HG02981 (cell line): ENCODE data around the gene DTD2.
"Not testable (repeated sequence)": the region's sequence is repeated elsewhere in the genome, so short reads cannot be mapped to it uniquely, and the experiment has no call there.

Source experiments
- ATAC-seq: cut with Tn5 transposase; IDR thresholded peaks from one replicate; pipeline ENCODE4 v1.9.1; 2021; ENCODE audit warnings: mild to moderate bottlenecking, moderate library complexity; ENCODE audit not compliant: unreplicated experiment

Gene DTD2

DNA sequence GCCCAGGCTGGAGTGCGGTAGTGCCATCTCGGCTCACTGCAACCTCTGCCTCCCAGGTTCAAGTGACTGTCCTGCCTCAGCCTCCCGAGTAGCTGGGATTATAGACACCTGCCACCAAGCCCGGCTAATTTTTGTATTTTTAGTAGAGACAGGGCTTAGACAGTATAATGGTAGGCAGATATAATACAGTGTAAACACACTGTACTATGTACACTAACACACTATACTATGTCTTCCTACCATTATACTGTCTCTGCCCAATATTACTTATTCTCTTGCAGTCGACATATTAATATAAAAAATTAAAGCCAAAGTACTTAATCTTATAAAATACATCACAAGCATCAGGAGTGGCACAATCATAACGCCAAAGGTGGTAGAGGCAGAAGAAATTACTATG, 15.0 kb downstream of the DTD2 start:
- ATAC-seq: no peak

DNA sequence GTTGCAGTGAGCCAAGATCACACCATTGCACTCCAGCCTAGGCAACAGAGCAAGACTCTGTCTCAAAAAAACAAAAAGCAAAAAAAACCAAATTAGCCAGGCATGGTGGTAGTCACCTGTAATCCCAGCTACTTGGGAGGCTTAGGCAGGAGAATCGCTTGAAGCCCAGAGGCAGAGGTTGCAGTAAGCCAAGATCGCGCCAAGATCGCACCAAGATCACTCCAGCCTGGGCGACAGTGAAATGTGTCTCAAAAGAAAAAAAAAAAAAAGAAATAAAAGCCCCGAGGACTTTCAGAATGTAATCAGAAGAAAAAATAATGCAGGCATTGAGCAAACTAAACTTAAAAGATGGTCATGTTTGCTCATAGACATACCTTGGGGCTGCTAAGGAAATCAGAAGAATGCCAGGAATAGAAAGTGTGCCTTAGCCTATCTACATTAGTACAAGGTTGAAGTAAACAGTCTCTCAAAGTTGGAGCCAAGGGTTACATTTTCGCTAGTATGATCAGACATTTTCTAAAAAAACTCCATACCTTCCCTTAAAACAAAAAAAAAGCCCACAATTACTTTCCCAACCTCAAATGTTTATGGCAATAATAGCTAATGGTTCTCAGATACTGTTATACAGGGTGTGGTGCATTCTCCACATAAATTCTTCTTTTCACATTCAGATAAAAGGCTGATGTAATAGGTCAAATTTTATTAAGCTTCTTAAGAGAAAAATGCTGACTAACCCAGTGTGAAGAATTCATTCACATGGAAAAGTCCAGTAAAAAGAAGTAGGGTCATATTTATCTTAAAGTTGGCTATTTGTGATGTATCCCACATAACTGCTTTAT, 15.8 kb downstream of the DTD2 start:
- ATAC-seq: no peak

DNA sequence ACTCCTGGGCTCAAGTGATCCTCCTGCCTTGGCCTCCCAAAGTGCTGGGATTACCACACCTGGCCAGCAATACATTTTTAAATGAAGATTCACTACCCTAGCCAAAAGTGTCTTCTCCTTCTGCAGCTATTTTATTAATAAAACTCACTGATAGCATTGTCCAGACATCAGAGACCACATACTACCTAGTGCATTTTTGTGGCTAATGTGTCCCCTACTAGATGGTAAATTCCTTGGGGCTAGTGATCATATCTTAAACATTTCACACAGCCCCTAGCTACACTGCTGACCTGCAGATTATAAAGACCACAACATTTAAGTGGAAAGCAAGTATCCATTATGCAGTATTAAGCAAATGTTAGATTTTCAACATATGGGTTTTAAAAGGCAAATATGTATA, 17.0 kb downstream of the DTD2 start:
- ATAC-seq: no peak

DNA sequence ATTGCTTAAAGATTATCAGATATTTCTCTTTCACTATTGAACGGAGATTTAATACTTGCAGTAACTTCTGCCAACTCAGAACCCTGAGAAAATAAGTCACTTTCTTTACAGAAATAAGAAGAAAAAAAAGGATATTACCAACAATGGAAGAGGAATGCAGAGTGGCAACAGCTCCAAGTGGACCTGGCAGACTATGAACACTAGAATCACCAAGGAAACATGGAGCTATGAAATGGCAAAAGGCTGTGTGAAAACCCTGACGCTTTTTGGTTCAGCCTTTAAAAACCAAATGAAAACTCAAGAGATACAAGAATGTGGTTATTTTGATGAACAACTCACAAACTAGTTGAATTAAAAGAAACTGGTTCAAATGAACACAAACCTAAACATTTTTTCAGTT, 17.7 kb downstream of the DTD2 start:
- no peak for ATAC-seq

DNA sequence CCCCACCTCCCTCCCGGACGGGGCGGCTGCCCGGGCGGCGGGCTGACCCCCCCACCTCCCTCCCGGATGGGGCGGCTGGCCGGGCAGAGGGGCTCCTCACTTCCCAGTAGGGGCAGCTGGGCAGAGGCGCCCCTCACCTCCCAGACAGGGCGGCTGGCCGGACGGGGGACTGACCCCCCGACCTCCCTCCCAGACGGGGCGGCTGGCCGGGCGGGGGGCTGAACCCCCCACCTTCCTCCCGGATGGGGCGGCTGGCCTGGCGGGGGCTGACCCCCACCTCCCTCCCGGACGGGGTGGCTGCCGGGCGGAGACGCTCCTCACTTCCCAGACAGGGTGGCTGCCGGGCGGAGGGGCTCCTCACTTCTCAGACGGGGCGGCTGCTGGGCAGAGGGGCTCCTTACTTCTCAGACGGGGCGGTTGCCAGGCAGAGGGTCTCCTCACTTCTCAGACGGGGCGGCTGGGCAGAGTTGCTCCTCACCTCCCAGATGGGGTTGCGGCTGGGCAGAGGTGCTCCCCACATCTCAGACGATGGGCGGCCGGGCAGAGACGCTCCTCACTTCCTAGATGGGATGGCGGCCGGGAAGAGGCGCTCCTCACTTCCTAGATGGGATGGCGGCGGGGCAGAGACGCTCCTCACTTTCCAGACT, 20.1 kb downstream of the DTD2 start:
- ATAC-seq: not testable (repeated sequence)

DNA sequence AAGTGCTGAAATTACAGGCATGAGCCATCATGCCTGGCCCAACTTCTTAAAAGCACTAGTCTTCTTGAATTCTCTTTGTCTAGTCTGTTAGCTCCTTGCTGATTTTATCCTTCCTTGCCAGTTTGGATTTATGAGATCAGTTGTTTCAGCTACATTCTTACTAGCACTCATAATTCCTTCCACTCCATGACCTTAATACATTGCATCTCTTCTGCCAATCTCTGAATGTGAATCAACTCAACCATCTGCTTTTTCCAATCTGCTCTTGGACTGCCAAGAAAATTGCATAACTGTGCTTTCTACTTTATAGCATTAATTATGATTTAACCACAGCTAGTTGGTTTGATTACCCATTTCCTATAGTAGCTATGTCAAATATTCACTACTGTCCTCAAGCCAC, 22.0 kb downstream of the DTD2 start:
- ATAC-seq: no peak

DNA sequence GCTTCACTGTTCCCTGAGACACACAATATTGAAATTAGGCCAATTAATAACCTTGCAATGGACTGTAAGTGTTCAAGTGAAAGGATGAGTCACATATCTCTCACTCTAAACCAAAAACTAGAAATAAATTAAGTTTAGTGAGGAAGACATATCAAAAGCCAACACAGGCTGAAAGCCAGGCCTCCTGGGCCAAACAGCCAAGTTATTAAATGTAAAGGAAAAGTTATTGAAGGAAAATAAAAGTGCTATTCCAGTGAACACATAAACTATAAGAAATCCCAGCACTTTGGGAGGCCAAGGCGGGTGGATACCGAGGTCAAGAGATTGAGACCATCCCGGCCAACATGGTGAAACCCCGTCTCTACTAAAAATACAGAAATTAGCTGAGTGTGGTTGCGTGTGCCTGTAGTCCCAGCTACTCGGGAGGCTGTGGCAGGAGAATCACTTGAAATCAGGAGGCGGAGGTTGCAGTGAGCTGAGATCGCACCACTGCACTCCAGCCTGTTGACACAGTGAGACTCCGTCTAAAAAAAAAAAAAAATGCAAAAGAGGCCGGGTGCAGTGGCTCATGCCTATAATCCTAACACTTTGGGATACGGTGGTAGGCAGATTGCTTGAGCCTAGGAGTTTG, 26.6 kb downstream of the DTD2 start:
- ATAC-seq: no peak

DNA sequence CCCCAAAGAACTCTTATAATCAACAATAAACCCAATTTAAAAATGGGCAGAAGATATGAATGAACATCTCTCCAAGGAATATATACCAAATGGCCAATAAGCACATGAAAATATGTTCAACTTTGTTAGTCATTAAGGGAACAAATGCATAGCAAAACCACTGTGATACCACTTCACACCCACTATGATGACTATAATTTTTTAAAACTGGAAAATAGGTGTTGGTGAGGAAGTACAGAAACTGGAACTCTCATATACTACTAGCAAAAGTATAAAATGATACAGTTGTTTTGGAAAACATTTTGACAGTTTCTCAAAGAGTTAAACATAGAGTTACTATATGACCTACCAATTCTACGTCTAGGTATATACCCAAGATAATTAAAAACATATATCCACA, 27.5 kb downstream of the DTD2 start:
- no peak for ATAC-seq

DNA sequence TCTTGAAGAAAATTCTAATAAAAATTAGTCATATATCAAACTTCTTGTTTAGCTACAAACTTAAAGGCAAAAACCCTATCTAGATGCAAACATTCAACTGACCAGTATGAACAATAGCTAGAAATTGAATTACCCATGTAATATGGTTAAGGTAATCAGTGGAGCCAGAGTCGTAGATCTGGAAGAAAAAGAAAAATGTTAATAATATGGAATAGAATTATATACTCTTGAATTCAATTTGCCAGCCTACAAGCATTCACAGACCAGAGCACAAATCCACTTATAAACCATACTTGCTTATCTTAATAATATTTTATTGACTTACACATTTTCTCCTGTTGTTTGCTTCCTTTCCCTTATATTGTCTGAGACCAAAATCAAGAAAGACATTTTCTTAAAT, 29.3 kb downstream of the DTD2 start:
- ATAC-seq: no peak

DNA sequence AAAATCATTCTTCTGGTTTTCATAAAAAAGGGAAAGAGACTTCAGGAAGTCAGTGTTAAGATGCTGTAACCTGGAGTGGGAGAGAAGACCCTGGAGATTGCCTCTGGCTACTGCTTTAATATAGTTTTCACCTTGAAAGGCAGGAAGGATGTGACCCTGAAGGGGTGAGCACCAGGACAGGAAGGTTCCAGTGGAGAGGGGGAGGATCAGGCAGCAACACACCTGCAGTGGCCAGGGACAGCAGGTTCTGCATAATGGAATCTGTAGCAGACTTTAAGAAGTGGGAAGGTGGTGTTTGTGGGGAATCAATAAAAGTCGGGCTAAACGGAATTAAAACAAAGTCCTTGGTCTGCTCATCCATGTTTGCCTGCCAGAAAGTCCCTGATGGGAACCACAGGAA, 30.6 kb downstream of the DTD2 start:
- no peak for ATAC-seq

DNA sequence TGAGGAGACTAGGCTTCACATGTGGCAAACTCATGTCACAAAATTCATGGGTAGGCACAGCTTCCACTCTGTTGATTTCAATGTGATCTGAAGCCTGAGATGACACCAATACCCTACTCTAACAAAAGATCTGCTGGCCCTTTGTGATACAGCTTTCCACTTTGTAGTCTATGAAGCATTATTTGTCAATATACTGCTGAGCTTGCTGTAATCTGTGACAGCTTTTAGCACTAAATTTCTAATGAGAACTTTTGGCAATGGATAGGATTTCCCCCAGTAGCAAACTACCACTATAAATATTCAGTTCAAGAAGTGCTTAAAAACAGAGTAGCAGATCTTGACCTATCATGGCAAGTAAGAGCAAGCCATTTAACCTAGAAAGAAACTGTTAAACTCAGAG, 31.4 kb downstream of the DTD2 start:
- no peak for ATAC-seq

DNA sequence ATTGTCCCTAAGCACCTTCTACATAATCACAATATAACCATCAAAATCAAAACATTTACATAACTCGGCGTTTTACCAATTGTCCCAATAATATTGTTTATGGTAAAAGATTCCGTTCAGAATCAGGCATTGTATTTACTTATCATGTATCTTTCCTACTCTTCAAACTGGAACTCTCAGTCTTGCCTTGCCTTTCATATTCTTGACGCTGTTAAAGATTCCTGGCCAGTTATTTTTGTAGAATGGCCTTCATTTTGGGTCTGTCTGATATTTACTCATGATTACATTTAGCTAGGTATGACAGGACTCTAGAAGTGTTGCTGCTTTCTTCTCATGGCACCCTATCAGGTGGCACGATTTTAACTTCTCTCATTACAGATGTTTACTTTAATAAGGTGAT, 36.1 kb downstream of the DTD2 start:
- ATAC-seq: no peak

DNA sequence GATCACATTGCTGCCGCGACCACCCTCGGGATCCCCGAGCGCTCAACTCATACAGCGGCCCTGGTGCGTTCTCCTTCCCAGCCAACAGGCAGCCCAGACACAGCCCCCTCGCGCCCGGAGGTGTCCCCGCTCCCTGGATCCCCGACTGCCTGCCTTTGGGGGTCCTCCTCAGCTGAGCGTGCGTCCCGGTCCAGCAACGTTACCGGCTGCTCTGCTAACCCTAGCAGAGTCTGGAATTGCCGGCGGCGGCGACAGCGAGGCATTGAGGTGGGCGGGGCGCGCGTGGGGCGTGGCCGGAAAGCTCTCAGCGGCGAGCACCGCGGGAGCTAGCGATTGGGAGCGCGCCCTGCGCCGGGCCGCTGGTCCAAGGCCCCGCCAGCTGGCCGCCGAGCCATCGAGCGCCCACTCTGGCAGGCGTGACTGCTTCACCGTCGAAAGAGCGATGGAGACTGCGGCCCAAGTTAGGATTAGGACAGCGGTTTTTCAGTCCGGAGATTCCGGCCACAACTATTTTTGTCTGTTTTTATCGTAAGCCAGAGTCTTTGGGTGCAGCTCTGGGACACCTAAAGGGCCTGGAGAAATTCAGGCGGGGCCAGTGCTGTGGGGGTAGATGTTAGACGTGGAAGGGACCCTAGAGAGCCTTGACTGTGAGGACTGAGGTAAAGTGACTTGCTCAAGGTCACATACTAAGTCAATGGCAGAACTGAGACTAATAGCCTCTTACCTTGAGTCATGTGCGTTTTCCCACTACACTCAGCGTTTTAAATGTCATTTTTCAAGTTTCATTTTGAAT, 36.8 kb downstream of the DTD2 start, which contains the start of gene HEATR5A:
TSS of gene HEATR5A (minus strand) at position 232 of the 793 bp plus-strand sequence. CDS start 17,575 bp downstream, outside the sequence.
- peak; percentile 98 for ATAC-seq

DNA sequence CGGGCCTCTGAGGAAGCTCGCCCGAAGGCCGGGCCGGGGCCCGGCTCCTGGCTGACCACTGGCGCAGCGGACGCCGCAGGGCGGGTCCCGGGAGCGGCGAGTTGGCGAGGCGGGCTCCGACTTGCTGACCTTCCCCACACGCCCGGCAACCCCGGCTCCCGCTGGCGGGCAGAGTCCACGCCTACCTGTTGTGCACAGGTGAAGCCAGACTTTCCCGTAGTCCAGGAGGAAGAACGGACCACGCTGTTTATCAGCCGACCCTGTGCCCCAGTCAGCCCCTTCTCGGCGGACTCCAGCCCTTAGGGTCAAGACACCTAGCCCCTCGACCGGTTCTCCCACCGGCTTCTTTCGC, 37.4 kb downstream of the DTD2 start:
- peak; percentile 12 for ATAC-seq

DNA sequence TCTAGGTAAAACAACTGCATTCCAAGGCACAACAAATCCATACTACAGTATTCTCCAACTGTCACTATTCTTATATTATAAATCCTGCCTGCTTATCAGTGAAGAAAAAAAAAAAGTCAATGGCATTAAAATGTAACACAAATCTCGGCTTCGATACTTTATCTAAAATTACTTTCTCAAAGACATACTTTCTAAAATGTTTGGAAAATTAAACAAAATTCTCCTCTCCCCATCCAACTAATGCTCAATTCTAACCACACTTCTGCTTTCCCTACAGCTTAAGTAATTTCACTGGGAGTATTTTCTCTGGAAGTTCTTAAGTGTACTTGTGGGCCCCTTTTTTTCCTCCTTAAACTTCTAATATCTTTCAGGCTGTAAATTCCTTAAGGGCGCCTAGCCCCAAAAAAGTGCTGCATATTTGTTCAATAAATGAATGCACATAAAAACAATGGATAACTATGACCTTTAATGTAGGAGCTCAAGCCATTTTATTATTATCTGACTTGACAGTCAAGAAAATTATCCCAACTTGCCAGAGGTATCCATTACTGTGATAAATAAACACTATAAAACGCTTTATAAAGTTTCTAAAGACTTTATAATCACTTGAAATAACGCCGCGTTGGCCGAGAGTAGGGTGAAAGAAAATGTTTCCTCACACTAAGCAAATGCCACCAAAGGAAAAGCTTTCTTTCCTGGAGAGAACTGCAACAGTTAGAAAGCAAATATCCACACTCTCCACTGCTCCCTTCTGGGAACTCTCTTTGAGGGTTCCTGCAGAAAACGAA, 37.9 kb downstream of the DTD2 start:
- no peak for ATAC-seq

DNA sequence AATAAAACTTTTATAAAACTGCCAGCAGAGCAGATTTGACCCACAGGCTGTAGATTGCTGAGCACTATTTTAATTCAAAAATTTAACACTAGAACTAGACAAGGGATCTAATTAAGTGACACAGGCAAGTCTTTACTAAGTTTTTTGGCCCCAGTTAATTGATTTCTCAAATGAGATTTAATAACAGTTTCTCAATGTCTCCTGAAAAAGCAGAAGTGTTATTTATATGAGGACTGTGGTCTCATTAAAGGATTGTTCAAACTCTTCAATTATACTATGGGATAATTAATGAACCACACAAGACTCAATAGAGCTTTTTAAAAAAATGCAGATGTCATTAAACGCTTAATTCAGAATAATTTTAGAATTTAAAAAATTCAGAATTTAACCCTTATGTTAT, 38.9 kb downstream of the DTD2 start:
- no peak for ATAC-seq

DNA sequence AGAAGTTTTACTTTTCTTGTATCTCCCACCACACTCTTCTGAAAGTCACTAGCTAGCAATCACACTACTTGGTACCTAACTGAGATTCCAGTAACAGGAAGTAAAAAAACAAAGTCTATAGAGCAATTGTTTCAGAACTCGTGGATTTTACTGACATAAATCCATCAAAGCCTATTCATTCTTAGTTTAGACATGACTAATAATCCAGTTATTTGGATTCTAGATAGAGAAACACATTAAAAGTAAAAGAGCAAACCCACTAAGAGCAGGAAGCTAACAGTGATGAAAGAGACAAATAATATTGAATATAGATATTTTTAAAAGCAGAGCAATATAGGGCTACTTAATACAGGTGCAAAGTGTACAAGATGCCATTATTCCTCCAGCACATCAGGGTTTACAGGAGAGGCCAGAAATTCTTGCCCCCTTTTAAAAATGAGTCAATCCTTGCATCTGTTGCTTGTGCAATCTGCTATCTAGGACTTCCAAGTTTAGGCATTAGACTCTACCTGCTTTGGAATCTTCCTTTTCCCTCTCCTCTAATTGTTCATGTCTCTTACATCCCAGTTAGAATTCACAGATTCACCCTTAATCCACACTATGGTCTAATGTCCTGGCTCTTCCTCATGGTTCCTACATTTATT, 43.0 kb downstream of the DTD2 start:
- ATAC-seq: no peak

DNA sequence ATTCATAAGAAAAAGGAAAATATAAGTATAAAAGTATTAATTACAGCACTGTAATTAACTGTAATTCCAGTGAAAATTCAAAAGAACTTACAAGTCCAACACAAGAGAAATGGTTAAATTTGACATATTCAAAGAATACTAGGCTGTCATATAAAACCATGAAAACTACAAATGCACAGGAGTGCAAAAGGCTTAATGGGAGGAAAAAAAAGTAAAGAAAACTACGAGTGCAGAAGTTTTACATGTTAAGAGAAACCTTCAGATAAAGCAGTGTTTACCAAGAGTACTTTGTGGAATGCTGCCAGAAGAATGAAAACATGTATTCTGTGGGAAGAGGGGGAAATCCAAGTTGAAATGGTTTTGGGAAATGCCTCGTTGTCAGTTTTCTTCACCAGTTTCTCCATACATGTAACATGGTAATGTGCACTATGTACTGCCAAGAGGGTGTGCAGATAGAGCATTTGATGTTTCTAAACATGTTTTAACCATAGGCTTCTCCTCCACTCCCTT, 46.0 kb downstream of the DTD2 start:
- no peak for ATAC-seq

DNA sequence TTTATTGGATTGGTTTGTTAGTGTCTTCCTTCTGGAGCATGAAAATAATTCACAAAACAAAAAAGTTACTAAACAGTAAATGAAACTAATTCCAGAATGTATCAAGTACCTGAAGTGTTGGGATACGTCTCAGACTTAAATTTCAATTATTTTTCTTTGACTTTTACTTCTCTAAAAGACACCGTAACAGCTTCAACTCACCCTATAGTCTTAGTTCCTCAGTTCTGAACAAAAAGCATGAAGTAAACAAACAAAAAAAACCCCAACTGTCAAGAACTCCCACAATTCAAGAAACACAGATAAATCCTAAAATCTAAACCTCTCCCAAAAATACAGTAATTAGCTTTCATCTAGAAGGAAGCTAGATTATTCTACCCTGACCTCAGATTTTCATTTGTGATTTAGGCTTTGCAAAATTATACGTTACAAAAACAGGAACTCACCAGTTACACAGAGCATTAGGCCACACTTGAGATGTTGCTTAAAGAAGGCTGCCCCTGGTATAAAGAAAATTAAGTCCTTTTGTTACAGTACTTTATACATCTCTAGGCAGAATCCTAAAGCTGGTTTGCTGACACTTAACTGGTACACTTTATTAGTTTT, 47.2 kb downstream of the DTD2 start:
- ATAC-seq: no peak
